Naive thymus-derived CD4-positive, alpha-beta T cell (primary cell): Measurements from ENCODE around the gene TP53BP2. TPM values are rescaled to one million over a fixed set of nuclear protein-coding genes. Genes with fewer than 3 reads are reported as not detected.
A peak's percentile ranks its signal among the peaks of the same experiment; 100 is the strongest.
"Not testable (repeated sequence)": the region's sequence is repeated elsewhere in the genome, so short reads cannot be mapped to it uniquely, and the experiment has no call there.

Experiments
- ATAC-seq: fragments of 150-1000 bp; cut with Tn5 transposase; 2 replicates; pipeline ENCODE4 v1.10.0; 2021; ENCODE audit warnings: mild to moderate bottlenecking, moderate library complexity
- CTCF ChIA-PET: fragments of 350-600 bp; sonication (Branson Sonifier 250); formaldehyde crosslinking; loops from one replicate; lab custom pipeline; 2021; ENCODE audit warnings: antibody characterized with exemption; lab: Charles Lee
- POLR2A ChIA-PET: fragments of 350-600 bp; sonication (Branson Sonifier 250); formaldehyde crosslinking; loops from one replicate; lab custom pipeline; 2021; ENCODE audit warnings: antibody characterized with exemption, inconsistent platforms; lab: Charles Lee
- DNase-seq, 9 donors: peaks; one replicate each; pipeline versions ENCODE4 v3.0.0 to v3.0.0-alpha.2; 2020 to 2022; ENCODE audit warnings: mixed read lengths in 1 of 9
- H3K27ac ChIP-seq: one replicate; pipeline ENCODE4 v1.7.0; 2013; ENCODE audit warnings: mild to moderate bottlenecking, low read depth, low read length, moderate library complexity
- H3K27me3 ChIP-seq, 2 donors: one replicate each; pipeline ENCODE4 v1.7.0; 2013; ENCODE audit warnings: low read length in 2 of 2, mild to moderate bottlenecking in 2 of 2, moderate library complexity in 2 of 2; ENCODE audit not compliant: control insufficient read depth in 2 of 2, insufficient read depth in 2 of 2
- H3K36me3 ChIP-seq, 3 experiments: 1 replicate in 2 of 3; 2 replicates in 1 of 3; pipeline ENCODE4 v1.7.0; 2013; ENCODE audit warnings: low read length in 3 of 3, mild to moderate bottlenecking in 3 of 3, moderate library complexity in 1 of 3; ENCODE audit not compliant: insufficient read depth in 3 of 3, control insufficient read depth in 2 of 3
- H3K4me1 ChIP-seq, 2 donors: one replicate each; pipeline ENCODE4 v1.7.0; 2013; ENCODE audit warnings: low read length in 2 of 2, mild to moderate bottlenecking in 2 of 2, moderate library complexity in 1 of 2; ENCODE audit not compliant: control insufficient read depth in 2 of 2, insufficient read depth in 2 of 2
- H3K4me3 ChIP-seq: 2 replicates; pipeline ENCODE4 v1.7.0; 2013; ENCODE audit warnings: mild to moderate bottlenecking, low read length
- H3K9me3 ChIP-seq, 3 experiments: 1 replicate in 2 of 3; 2 replicates in 1 of 3; pipeline ENCODE4 v1.7.0; 2013; ENCODE audit warnings: low read length in 3 of 3; ENCODE audit not compliant: control insufficient read depth in 2 of 3
- H3K27ac Mint-ChIP-seq, 9 donors: one replicate each; pipeline ENCODE4 v1.8.0; 2020 to 2022; ENCODE audit warnings: mixed read lengths in 9 of 9, mild to moderate bottlenecking in 8 of 9, moderate library complexity in 5 of 9, inconsistent platforms in 2 of 9
- H3K27me3 Mint-ChIP-seq, 5 donors: one replicate each; pipeline ENCODE4 v1.8.0; 2021 to 2022; ENCODE audit warnings: mixed read lengths in 5 of 5, mild to moderate bottlenecking in 1 of 5
- H3K36me3 Mint-ChIP-seq, 5 donors: one replicate each; pipeline ENCODE4 v1.8.0; 2020 to 2022; ENCODE audit warnings: mixed read lengths in 5 of 5, mild to moderate bottlenecking in 3 of 5, inconsistent platforms in 1 of 5
- H3K4me1 Mint-ChIP-seq, 7 donors: one replicate each; pipeline ENCODE4 v1.8.0; 2020 to 2022; ENCODE audit warnings: mixed read lengths in 7 of 7, mild to moderate bottlenecking in 3 of 7, inconsistent platforms in 1 of 7
- H3K4me3 Mint-ChIP-seq, 10 donors: one replicate each; pipeline ENCODE4 v1.8.0; 2020 to 2022; ENCODE audit warnings: mild to moderate bottlenecking in 10 of 10, mixed read lengths in 10 of 10, moderate library complexity in 6 of 10, inconsistent platforms in 2 of 10
- H3K9me3 Mint-ChIP-seq, 11 donors: one replicate each; pipeline ENCODE4 v1.8.0; 2020 to 2022; ENCODE audit warnings: mixed read lengths in 11 of 11, mild to moderate bottlenecking in 4 of 11, inconsistent platforms in 1 of 11, moderate library complexity in 1 of 11
- intact Hi-C, 2 donors: fragments of 100-400 bp; cut with micrococcal nuclease; formaldehyde crosslinking; loops; one replicate each; pipeline ENCODE4 v1.15.1; 2023
- polyA plus RNA-seq, 2 donors: library from polyadenylated mRNA; unstranded; fragments of 300-500 nt; fragmentation: Illumina TruSeq; gene quantifications; one replicate each; pipeline ENCODE4 v1.2.3, GENCODE V29; 2021
- total RNA-seq, 6 experiments: library from RNA in 5 of 6; stranded (reverse) in 5 of 6; gene quantifications; 1 replicate in 5 of 6; 2 replicates in 1 of 6; pipeline ENCODE4 v1.2.3 and lab custom pipeline; 2021 to 2026

Gene TP53BP2
- total and polyA plus RNA-seq, 7 experiments from 2014 or later, result 8.4 to 120 (median 44.2) TPM

GRCh38 chr1:223737342-223737741 lies 108.4 kb downstream of the TP53BP2 start:
- Mint-ChIP-seq H3K27me3 (no peaks in the 10 kb centered on the region), H3K4me3 (no peak overlapping the region), H3K4me1 (peaks cover 0 to 20% (median 9%) of the 10 kb centered on the region in 7 donors), H3K27ac (peak overlapping the region in 3 of 9 donors; percentile 38 to 67 (median 63)), H3K36me3 (peaks cover 0 to 23% (median 0%) of the 10 kb centered on the region in 5 donors), H3K9me3 (no peaks in the 10 kb centered on the region)
- peaks cover 0 to 21% (median 6%) of the 10 kb centered on the region in 3 experiments for H3K36me3 ChIP-seq
- H3K4me3 ChIP-seq, result no peak overlapping the region
- no peak for ATAC-seq
- H3K9me3 ChIP-seq, result no peaks in the 10 kb centered on the region
- intact Hi-C loops, result no loop called here
- no peak overlapping the region for H3K27ac ChIP-seq
- H3K4me1 ChIP-seq, result no peaks in the 10 kb centered on the region
- no peak for DNase-seq
- no peaks in the 10 kb centered on the region for H3K27me3 ChIP-seq
- ChIA-PET CTCF (interaction anchor here (0.6 to 2.3 kb wide), 2 partner anchors 12 to 21 kb away, joined by 3 to 6 read pairs; no protein-coding TSS in a partner anchor), POLR2A (interaction anchor here (1.0 kb wide), 1 partner anchor 12 kb away, joined by 3 read pairs; no protein-coding TSS in a partner anchor)

DNA sequence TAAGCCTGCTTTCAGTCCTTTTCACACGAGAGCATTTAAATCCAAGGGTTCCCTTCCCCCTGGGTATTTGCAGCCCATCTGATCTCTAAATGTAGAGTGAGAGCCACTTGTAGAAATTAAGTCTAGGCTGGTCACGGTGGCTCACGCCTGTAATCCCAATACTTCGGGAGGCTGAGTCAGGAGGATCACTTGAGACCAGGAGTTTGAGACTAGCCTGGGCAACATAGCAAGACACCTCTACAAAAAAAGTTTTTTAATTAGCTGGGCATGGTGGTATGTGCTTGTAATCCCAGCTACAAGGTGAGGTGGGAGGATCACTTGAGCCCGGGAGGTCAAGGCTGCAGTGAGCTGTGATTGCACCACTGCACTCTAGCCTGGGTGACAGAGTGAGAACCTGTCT lies 109.1 kb downstream of the TP53BP2 start:
- Mint-ChIP-seq H3K4me1 (peaks cover 4 to 22% (median 10%) of the 10 kb centered on the region in 7 donors), H3K36me3 (peaks cover 0 to 28% (median 4%) of the 10 kb centered on the region in 5 donors), H3K27ac (peak overlapping the region in 3 of 9 donors; percentile 14 to 63 (median 60))
- H3K27me3 Mint-ChIP-seq, H3K4me3 ChIP-seq, intact Hi-C loops, POLR2A ChIA-PET, ATAC-seq, H3K27me3 ChIP-seq, H3K9me3 ChIP-seq, H3K27ac ChIP-seq, H3K9me3 Mint-ChIP-seq, H3K4me1 ChIP-seq, DNase-seq, H3K4me3 Mint-ChIP-seq: not testable (repeated sequence)
- peaks cover 0 to 21% (median 6%) of the 10 kb centered on the region in 3 experiments for H3K36me3 ChIP-seq
- CTCF ChIA-PET, result interaction anchor here (2.3 kb wide), 1 partner anchor 12 kb away, joined by 6 read pairs; no protein-coding TSS in a partner anchor

DNA sequence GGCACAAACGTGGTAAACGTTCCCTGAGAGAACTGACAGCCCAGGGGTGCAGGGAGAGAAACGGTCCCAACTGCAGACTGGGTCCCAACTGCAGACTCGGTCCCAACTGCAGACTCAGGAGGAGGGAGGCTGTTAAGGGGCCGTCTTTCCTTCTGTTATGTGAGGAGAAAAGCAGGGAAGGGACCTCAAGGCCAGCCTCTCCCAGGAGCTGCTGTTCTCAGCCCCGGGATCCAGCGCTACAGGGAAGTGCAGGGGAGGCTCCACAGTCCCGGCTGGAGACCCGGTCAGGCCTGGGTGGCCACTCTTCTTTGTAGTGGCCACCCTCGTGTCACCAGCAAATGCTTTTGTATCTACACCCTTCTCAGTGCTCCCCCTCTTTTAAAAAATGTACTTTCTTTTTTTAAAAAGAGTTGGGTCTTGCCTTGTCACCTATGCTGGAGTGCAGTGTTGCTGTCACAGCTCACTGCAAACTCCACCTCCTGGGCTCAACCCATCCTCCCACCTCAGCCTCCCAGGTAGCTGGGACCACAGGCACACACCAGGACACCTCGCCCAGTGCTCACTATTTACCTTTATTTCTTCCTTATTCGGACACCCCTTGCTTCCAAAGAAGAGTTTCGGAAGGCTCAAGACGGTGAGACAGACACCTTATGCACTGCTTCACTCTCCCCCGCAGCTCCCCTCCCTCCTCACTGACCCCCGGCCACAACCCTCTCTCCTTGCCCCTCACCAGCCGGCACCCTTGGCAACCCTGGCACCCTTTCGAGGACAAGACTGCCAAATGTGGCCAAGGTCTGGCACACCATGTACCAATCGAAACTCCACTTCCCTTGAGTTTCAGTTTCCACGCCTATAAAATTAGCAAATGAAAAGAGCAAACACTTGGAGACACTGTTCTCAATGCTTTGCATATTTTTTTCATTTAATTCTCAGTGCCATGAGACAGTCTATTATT lies 111.6 kb downstream of the TP53BP2 start:
- Histone ChIP-seq H3K27me3 (no peaks in the 10 kb centered on the region), H3K27ac (no peak overlapping the region), H3K36me3 (peaks cover 0 to 13% (median 0%) of the 10 kb centered on the region in 3 experiments), H3K4me1 (peaks cover 0 to 3% of the 10 kb centered on the region in 2 donors), H3K9me3 (no peaks in the 10 kb centered on the region), H3K4me3 (no peak overlapping the region)
- Mint-ChIP-seq H3K27me3 (no peaks in the 10 kb centered on the region), H3K4me3 (no peak overlapping the region), H3K36me3 (peaks cover 0 to 37% (median 11%) of the 10 kb centered on the region in 5 donors), H3K9me3 (no peaks in the 10 kb centered on the region), H3K4me1 (peaks cover 15 to 39% (median 21%) of the 10 kb centered on the region in 7 donors), H3K27ac (peak overlapping the region in 5 of 9 donors; percentile 13 to 47 (median 38))
- ChIA-PET POLR2A (no interaction called here), CTCF (interaction anchor here (1.5 kb wide), 1 partner anchor 14 kb away, joined by 4 read pairs; no protein-coding TSS in a partner anchor)
- intact Hi-C loops, result no loop called here
- ATAC-seq (no peak), DNase-seq (no peak)

- Histone ChIP-seq H3K4me3 (no peak overlapping the region), H3K4me1 (peaks cover 0 to 11% of the 10 kb centered on the region in 2 donors), H3K27ac (no peak overlapping the region), H3K9me3 (no peaks in the 10 kb centered on the region), H3K36me3 (peaks cover 0 to 8% (median 0%) of the 10 kb centered on the region in 3 experiments), H3K27me3 (no peaks in the 10 kb centered on the region)
- Mint-ChIP-seq H3K4me1 (peaks cover 15 to 49% (median 25%) of the 10 kb centered on the region in 7 donors), H3K36me3 (peaks cover 0 to 36% (median 16%) of the 10 kb centered on the region in 5 donors), H3K4me3 (no peak overlapping the region), H3K9me3 (no peaks in the 10 kb centered on the region), H3K27ac (peak overlapping the region in 4 of 9 donors; percentile 32 to 75 (median 49)), H3K27me3 (no peaks in the 10 kb centered on the region)
- no peak for ATAC-seq
- intact Hi-C loops, result no loop called here
- ChIA-PET POLR2A (no interaction called here), CTCF (interaction anchor here (0.6 kb wide), 1 partner anchor 42 kb away, joined by 3 read pairs; no protein-coding TSS in a partner anchor)
- no peak for DNase-seq
Measured at GRCh38 chr1:223732993-223733798, 112.6 kb downstream of the TP53BP2 start.

GRCh38 chr1:223731133-223731770 lies 114.5 kb downstream of the TP53BP2 start:
- Histone ChIP-seq H3K27ac (no peak overlapping the region), H3K27me3 (no peaks in the 10 kb centered on the region), H3K4me1 (peaks cover 13 to 23% of the 10 kb centered on the region in 2 donors), H3K4me3 (no peak overlapping the region), H3K36me3 (peaks cover 0 to 14% (median 0%) of the 10 kb centered on the region in 3 experiments), H3K9me3 (no peaks in the 10 kb centered on the region)
- no peaks in the 10 kb centered on the region for H3K27me3 Mint-ChIP-seq
- no peak overlapping the region for H3K4me3 Mint-ChIP-seq
- POLR2A ChIA-PET, result interaction anchor here (7.5 kb wide), 1 partner anchor 14 kb away, joined by 38 read pairs; no protein-coding TSS in a partner anchor
- H3K9me3 Mint-ChIP-seq, result no peaks in the 10 kb centered on the region
- intact Hi-C loops, result no loop called here
- H3K36me3 Mint-ChIP-seq, result peaks cover 0 to 47% (median 27%) of the 10 kb centered on the region in 5 donors
- peak overlapping the region in 8 of 9 donors; percentile 0 to 86 (median 54) for H3K27ac Mint-ChIP-seq
- DNase-seq (no peak), ATAC-seq (no peak)
- CTCF ChIA-PET, result interaction anchor here (0.6 to 1.1 kb wide), 2 partner anchors 33 to 34 kb away, joined by 4 read pairs; no protein-coding TSS in a partner anchor
- peaks cover 25 to 68% (median 40%) of the 10 kb centered on the region in 7 donors for H3K4me1 Mint-ChIP-seq
